Measurements from ENCODE around the gene NAA38.

DNA sequence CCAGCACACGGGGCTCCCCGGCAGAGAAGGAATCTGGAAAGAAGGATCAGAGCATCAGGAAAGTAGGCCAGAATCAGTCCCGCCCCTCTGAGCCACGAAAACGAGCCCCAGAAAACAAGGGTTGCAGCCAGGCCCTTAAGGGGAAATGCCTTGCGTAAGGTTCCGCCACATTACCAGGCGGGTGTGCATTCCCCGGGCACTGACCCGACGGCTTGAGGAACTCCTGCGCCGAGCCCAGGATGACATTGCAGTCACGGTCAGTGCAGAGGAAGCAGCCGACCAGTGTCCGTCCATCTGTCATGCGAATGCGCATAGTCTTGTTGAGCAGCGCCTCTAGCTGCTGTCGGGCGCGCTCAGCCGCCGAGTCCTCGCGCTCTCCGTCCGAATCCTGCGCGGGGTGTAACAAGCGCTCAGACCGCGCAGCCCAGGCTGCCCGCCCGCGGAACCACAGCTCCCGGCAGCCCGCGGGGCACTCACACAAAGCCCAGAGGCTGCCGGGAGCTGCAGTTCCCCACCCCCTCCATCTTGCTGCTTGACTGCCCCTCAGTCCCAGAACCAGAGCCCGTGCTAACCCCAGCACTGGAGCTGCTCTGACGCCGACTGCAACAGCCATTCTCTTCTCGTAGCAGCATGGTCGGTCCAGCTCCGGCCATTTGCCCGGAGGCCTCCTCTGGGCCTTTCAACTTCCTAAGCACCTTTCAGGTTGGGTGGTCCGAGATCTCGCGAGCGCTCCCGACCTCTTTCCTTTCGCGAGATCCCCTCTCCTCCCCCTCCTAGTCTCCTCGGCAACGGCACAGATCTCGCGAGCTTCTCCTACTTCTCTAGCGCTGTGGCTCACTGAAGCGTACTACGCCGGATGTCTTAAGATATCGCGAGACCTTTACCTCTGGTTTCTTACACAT is at the start of gene NAA38:
- TF ChIP-seq POLR2A (IDR thresholded peaks at IDR 0.05; ENCODE audit: low read depth, low read length) (peak; percentile 90), POLR2AphosphoS5 (IDR thresholded peaks at IDR 0.05; ENCODE audit: low read depth, low read length) (peak; percentile 93), SPI1 (IDR thresholded peaks at IDR 0.05; ENCODE audit: low read depth, low read length) (0 out of 2 replicates have a peak, but pooled peaks have one; percentile 2), TAF1 (IDR thresholded peaks at IDR 0.05; ENCODE audit: low read depth, low read length) (peak; percentile 67; the same call in 1 of the 2 replicates), PAX5 (IDR thresholded peaks at IDR 0.05; ENCODE audit: insufficient read depth, low read length, severe bottlenecking) (peak; percentile 84), POU2F2 (IDR thresholded peaks at IDR 0.05; ENCODE audit: low read depth, low read length) (peak; percentile 88)
